ENCODE results near the gene KLC4. TPM values are rescaled to one million over a fixed set of nuclear protein-coding genes. Genes with fewer than 3 reads are reported as not detected.

Gene KLC4
- polyA plus RNA-seq, 2 of the 4 experiments (the other 2 are of a cell fraction), result 8.4 to 9.9 TPM

GRCh38 chr6:43058531-43058930 is 900 bp upstream of the KLC4 start:
- Histone ChIP-seq H3K4me2 (peak overlapping the region; percentile 100), H3K9me3 (no peaks in the 10 kb centered on the region), H3K4me1 (peaks cover 17% of the 10 kb centered on the region), H3K4me3 (peak overlapping the region; percentile 100), H3K27ac (peak overlapping the region; percentile 90 to 97)
- no peak for DNase-seq (ENCODE audit: low read depth in 1 of 2, low spot score in 1 of 2)
- TF ChIP-seq NFE2L2 (conservative IDR thresholded peaks at IDR 0.05; ENCODE audit: low read length) (no peak), CEBPB (IDR thresholded peaks at IDR 0.05) (no peak), JUNB (IDR thresholded peaks at IDR 0.05) (no peak), RFX5 (IDR thresholded peaks at IDR 0.05) (no peak), MAX (IDR thresholded peaks at IDR 0.05) (no peak), USF2 (IDR thresholded peaks at IDR 0.05) (no peak), EHF (CRISPR knock-in tag; IDR thresholded peaks at IDR 0.05) (no peak)
- 0% methylated on average over 1 of the region's 1 CpG for WGBS (ENCODE audit: missing lambda C conversion rate)
- FAIRE-seq, result no peak
- ChIA-PET POLR2A (interaction anchor here (1.1 to 1.5 kb wide), 2 partner anchors 74 to 79 kb away, joined by 3 to 10 read pairs; partner anchors contain the start of genes PEX6 and PPP2R5D), CTCF (interaction anchor here (1.0 to 1.7 kb wide), 4 partner anchors 8 to 113 kb away, joined by 3 to 4 read pairs (median 4); no protein-coding TSS in a partner anchor)
- ATAC-seq, result no peak

GRCh38 chr6:43060034-43060754 is 763 bp downstream of the KLC4 start:
- FAIRE-seq (no peak), DNase-seq (ENCODE audit: low read depth in 1 of 2, low spot score in 1 of 2) (peak; percentile 15 to 24), ATAC-seq (peak; percentile 14 to 41; a peak in 5 of 6 replicates)
- ChIA-PET POLR2A (interaction anchor here (1.4 to 1.5 kb wide), 3 partner anchors 39 to 84 kb away, joined by 6 to 10 read pairs (median 6); partner anchors contain the start of genes PPP2R5D and RRP36), CTCF (interaction anchor here (0.7 to 1.9 kb wide), 3 partner anchors 11 to 159 kb away, joined by 4 to 13 read pairs (median 7); no protein-coding TSS in a partner anchor)
- peak overlapping the region; percentile 87 for H3K4me2 ChIP-seq
- TF ChIP-seq NPAS2 (CRISPR knock-in tag; IDR thresholded peaks at IDR 0.05; ENCODE audit: borderline replicate concordance) (no peak), HOXA7 (CRISPR knock-in tag; IDR thresholded peaks at IDR 0.05) (no peak), KDM1A (IDR thresholded peaks at IDR 0.05; ENCODE audit: low read depth) (no peak), ZSCAN20 (CRISPR knock-in tag; IDR thresholded peaks at IDR 0.05) (no peak), FOSL2 (IDR thresholded peaks at IDR 0.05) (no peak), FOSL2 (CRISPR knock-in tag; IDR thresholded peaks at IDR 0.05) (no peak), HEYL (CRISPR knock-in tag; IDR thresholded peaks at IDR 0.05) (no peak), HOXB13 (CRISPR knock-in tag; IDR thresholded peaks at IDR 0.05; ENCODE audit: low read depth) (no peak), MAZ (IDR thresholded peaks at IDR 0.05; ENCODE audit: borderline replicate concordance, low read depth, low read length) (no peak), GATA3 (IDR thresholded peaks at IDR 0.05; ENCODE audit: borderline replicate concordance) (no peak), EHF (CRISPR knock-in tag; IDR thresholded peaks at IDR 0.05) (no peak), ELK1 (IDR thresholded peaks at IDR 0.05; ENCODE audit: low read depth, low read length) (no peak), HMGXB4 (CRISPR knock-in tag; IDR thresholded peaks at IDR 0.05; ENCODE audit: borderline replicate concordance) (no peak), HES2 (IDR thresholded peaks at IDR 0.05) (no peak), TFCP2L1 (CRISPR knock-in tag; IDR thresholded peaks at IDR 0.05) (no peak), REST (IDR thresholded peaks at IDR 0.05) (no peak), FOSB (CRISPR knock-in tag; IDR thresholded peaks at IDR 0.05) (no peak), FOXS1 (CRISPR knock-in tag; IDR thresholded peaks at IDR 0.05) (no peak)
- H3K27ac ChIP-seq, result peak overlapping the region; percentile 90 to 97
- WGBS (ENCODE audit: missing lambda C conversion rate), result 9% methylated on average over 10 of the region's 15 CpGs
- H3K4me1 ChIP-seq, result peaks cover 14% of the 10 kb centered on the region
- peak overlapping the region; percentile 100 for H3K4me3 ChIP-seq
- H3K9me3 ChIP-seq, result no peaks in the 10 kb centered on the region

Measured in A549 (cell line).